Measurements from ENCODE around the gene BBOF1. TPM values are rescaled to one million over a fixed set of nuclear protein-coding genes. Genes with fewer than 3 reads are reported as not detected.

The BBOF1 gene
- total RNA-seq, 1 donor from 2014 or later: 3.8 TPM

GRCh38 chr14:74049876-74050495, 30.8 kb downstream of the BBOF1 start:
- H3K9me3 ChIP-seq (replicated peaks): no peaks in the 10 kb centered on the region
- intact Hi-C loops (cut with micrococcal nuclease): no loop called here

GRCh38 chr14:74062809-74063150, 43.6 kb downstream of the BBOF1 start:
- Histone ChIP-seq H3K27me3 (ENCODE audit: low read depth) (no peaks in the 10 kb centered on the region), H3K36me3 (peaks cover 95% of the 10 kb centered on the region), H3K4me3 (no peak overlapping the region), H3K27ac (replicated peaks) (no peak overlapping the region), H3K4me1 (no peaks in the 10 kb centered on the region), H3K9me3 (replicated peaks) (no peaks in the 10 kb centered on the region)
- no peak for TF ChIP-seq CTCF (IDR thresholded peaks at IDR 0.05; ENCODE audit: borderline replicate concordance)
- no peak for DNase-seq
- intact Hi-C loops (cut with micrococcal nuclease): no loop called here

More at GRCh38 chr14:74049876-74050495, 30.8 kb downstream of the BBOF1 start:
- no peak for TF ChIP-seq CTCF (IDR thresholded peaks at IDR 0.05; ENCODE audit: borderline replicate concordance)
- no peak overlapping the region for H3K27ac ChIP-seq (replicated peaks)
- no peak overlapping the region for H3K4me3 ChIP-seq
- peaks cover 7% of the 10 kb centered on the region for H3K36me3 ChIP-seq
- DNase-seq: no peak
- H3K4me1 ChIP-seq: no peaks in the 10 kb centered on the region
- no peaks in the 10 kb centered on the region for H3K27me3 ChIP-seq (ENCODE audit: low read depth)

DNA sequence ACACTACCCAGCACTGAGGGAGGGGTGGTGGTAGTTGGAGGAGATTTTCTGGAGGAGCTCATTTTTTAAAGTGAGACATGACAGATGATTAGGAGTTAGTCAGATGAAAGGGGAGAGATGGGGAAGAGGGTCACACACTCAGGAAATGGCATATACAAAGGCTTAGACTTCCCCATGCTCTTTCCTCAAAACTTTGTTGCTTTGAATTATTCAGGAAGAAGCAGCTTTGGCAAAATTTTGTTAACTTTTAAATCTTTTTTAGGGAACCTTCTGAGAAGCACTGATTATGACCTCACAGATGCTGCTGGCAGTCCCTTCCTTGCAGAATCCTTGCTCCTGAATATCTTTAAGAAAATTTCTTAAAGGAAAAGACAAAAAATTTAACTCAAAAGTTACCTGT, 45.3 kb downstream of the BBOF1 start:
- no peak for DNase-seq
- Histone ChIP-seq H3K27me3 (ENCODE audit: low read depth) (no peaks in the 10 kb centered on the region), H3K4me3 (no peak overlapping the region), H3K27ac (replicated peaks) (no peak overlapping the region), H3K9me3 (replicated peaks) (no peaks in the 10 kb centered on the region), H3K36me3 (peaks cover 90% of the 10 kb centered on the region), H3K4me1 (no peaks in the 10 kb centered on the region)
- TF ChIP-seq CTCF (IDR thresholded peaks at IDR 0.05; ENCODE audit: borderline replicate concordance): no peak
- intact Hi-C loops (cut with micrococcal nuclease): no loop called here

GRCh38 chr14:74064883-74065282, 45.7 kb downstream of the BBOF1 start:
- H3K27ac ChIP-seq (replicated peaks): no peak overlapping the region
- H3K9me3 ChIP-seq (replicated peaks): no peaks in the 10 kb centered on the region
- no peak for DNase-seq
- peaks cover 90% of the 10 kb centered on the region for H3K36me3 ChIP-seq
- H3K4me3 ChIP-seq: no peak overlapping the region
- intact Hi-C loops (cut with micrococcal nuclease): no loop called here
- TF ChIP-seq CTCF (IDR thresholded peaks at IDR 0.05; ENCODE audit: borderline replicate concordance): no peak
- H3K4me1 ChIP-seq: no peaks in the 10 kb centered on the region
- H3K27me3 ChIP-seq (ENCODE audit: low read depth): no peaks in the 10 kb centered on the region

- H3K4me1 ChIP-seq: no peaks in the 10 kb centered on the region
- intact Hi-C loops (cut with micrococcal nuclease): no loop called here
- peaks cover 84% of the 10 kb centered on the region for H3K36me3 ChIP-seq
- no peak overlapping the region for H3K4me3 ChIP-seq
- no peaks in the 10 kb centered on the region for H3K9me3 ChIP-seq (replicated peaks)
- TF ChIP-seq CTCF (IDR thresholded peaks at IDR 0.05; ENCODE audit: borderline replicate concordance): no peak
- DNase-seq: no peak
- no peak overlapping the region for H3K27ac ChIP-seq (replicated peaks)
- no peaks in the 10 kb centered on the region for H3K27me3 ChIP-seq (ENCODE audit: low read depth)
Measured at GRCh38 chr14:74065746-74066575, 46.8 kb downstream of the BBOF1 start.
